Measurements from ENCODE around the gene RPL22. TPM values are rescaled to one million over a fixed set of nuclear protein-coding genes. Genes with fewer than 3 reads are reported as not detected.

The RPL22 gene
- total and polyA plus RNA-seq, 4 donors: 186 to 985 (median 248) TPM

- no peak for ATAC-seq (ENCODE audit: insufficient read depth, low FRiP score)
- no peak for DNase-seq
- TF ChIP-seq CTCF (IDR thresholded peaks at IDR 0.05; ENCODE audit: control extremely low read depth, extremely low read depth): no peak
- Histone ChIP-seq H3K9me3 (ENCODE audit: control insufficient read depth in 4 of 4, insufficient read depth in 3 of 4, low read length in 3 of 4) (no peaks in the 10 kb centered on the region), H3K27me3 (ENCODE audit: control insufficient read depth in 3 of 3, insufficient read depth in 3 of 3, low read length in 2 of 3) (no peaks in the 10 kb centered on the region), H3K4me3 (no peak overlapping the region), H3K9ac (ENCODE audit: insufficient read depth in 1 of 2, low read length in 2 of 2) (no peak overlapping the region), H3K36me3 (ENCODE audit: control insufficient read depth in 4 of 4, insufficient read depth in 4 of 4, low read length in 4 of 4) (peaks cover 20 to 55% (median 30%) of the 10 kb centered on the region in 4 donors), H3K27ac (ENCODE audit: low read depth in 1 of 2, low read length in 1 of 2) (no peak overlapping the region), H3K4me1 (ENCODE audit: control insufficient read depth in 5 of 5, insufficient read depth in 5 of 5, low read length in 5 of 5) (no peaks in the 10 kb centered on the region)
- 86 to 100% methylated on average over 1 of the region's 1 CpG for WGBS, 2 donors
Measured at GRCh38 chr1:6191968-6192367, 7.4 kb downstream of the RPL22 start.

GRCh38 chr1:6188466-6188865, 10.9 kb downstream of the RPL22 start:
- no peak for ATAC-seq (ENCODE audit: insufficient read depth, low FRiP score)
- Histone ChIP-seq H3K27me3 (ENCODE audit: control insufficient read depth in 3 of 3, insufficient read depth in 3 of 3, low read length in 2 of 3) (no peaks in the 10 kb centered on the region), H3K27ac (ENCODE audit: low read depth in 1 of 2, low read length in 1 of 2) (no peak overlapping the region), H3K9ac (ENCODE audit: insufficient read depth in 1 of 2, low read length in 2 of 2) (no peak overlapping the region), H3K36me3 (ENCODE audit: control insufficient read depth in 4 of 4, insufficient read depth in 4 of 4, low read length in 4 of 4) (peaks cover 14 to 49% (median 22%) of the 10 kb centered on the region in 4 donors), H3K4me1 (ENCODE audit: control insufficient read depth in 5 of 5, insufficient read depth in 5 of 5, low read length in 5 of 5) (peaks cover 0 to 5% (median 0%) of the 10 kb centered on the region in 5 donors), H3K9me3 (ENCODE audit: control insufficient read depth in 4 of 4, insufficient read depth in 3 of 4, low read length in 3 of 4) (no peaks in the 10 kb centered on the region), H3K4me3 (no peak overlapping the region)
- WGBS, 2 donors: 90 to 95% methylated on average over 8 of the region's 8 CpGs
- no peak for DNase-seq
- no peak for TF ChIP-seq CTCF (IDR thresholded peaks at IDR 0.05; ENCODE audit: control extremely low read depth, extremely low read depth)

GRCh38 chr1:6185635-6186382, 13.6 kb downstream of the RPL22 start:
- DNase-seq: no peak
- H3K36me3 ChIP-seq (ENCODE audit: control insufficient read depth in 4 of 4, insufficient read depth in 4 of 4, low read length in 4 of 4): peaks cover 6 to 34% (median 15%) of the 10 kb centered on the region in 4 donors
- no peak overlapping the region for H3K9ac ChIP-seq (ENCODE audit: insufficient read depth in 1 of 2, low read length in 2 of 2)

More at GRCh38 chr1:6185635-6186382, 13.6 kb downstream of the RPL22 start:
- H3K4me1 ChIP-seq (ENCODE audit: control insufficient read depth in 5 of 5, insufficient read depth in 5 of 5, low read length in 5 of 5): peaks cover 0 to 10% (median 0%) of the 10 kb centered on the region in 5 donors
- H3K9me3 ChIP-seq (ENCODE audit: control insufficient read depth in 4 of 4, insufficient read depth in 3 of 4, low read length in 3 of 4): no peaks in the 10 kb centered on the region
- peaks cover 0 to 10% (median 9%) of the 10 kb centered on the region in 3 donors for H3K27me3 ChIP-seq (ENCODE audit: control insufficient read depth in 3 of 3, insufficient read depth in 3 of 3, low read length in 2 of 3)
- ATAC-seq (ENCODE audit: insufficient read depth, low FRiP score): no peak
- TF ChIP-seq CTCF (IDR thresholded peaks at IDR 0.05; ENCODE audit: control extremely low read depth, extremely low read depth): no peak
- WGBS, 2 donors: 67 to 71% methylated on average over 10 of the region's 10 CpGs
- H3K27ac ChIP-seq (ENCODE audit: low read depth in 1 of 2, low read length in 1 of 2): no peak overlapping the region
- no peak overlapping the region for H3K4me3 ChIP-seq
